ENCODE data around the gene PCCA.
"Not testable (repeated sequence)": the region's sequence is repeated elsewhere in the genome, so short reads cannot be mapped to it uniquely, and the experiment has no call there.

The PCCA gene

DNA sequence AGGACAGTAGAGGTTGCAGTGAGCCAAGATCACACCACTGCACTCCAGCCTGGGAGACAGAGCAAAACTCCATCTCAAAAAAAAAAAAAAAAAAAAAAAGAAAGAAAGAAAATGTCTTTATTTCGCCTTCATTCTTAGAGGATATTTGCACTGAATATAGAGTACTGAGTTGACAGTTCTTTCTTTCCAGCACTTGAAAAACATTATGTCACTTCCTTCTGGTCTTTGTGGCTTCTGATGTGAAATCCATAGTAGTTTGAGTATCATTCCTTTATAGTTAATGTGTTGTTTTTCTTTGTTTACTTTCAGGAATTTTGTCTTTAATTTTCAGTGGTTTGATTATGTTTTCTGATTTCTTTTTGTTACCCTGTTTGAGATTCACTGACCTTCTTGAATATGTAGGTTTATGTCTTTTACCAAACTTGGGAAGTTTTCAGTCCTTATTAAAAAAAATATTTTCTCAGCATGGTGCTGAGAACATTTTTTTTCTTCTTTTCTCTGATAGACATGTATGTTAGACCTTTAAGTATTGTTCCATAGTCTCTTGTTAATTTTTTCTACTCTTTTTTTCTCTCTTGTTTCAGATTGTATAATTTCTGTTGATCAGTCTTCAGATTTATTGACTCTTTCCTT, 50.1 kb downstream of the PCCA start:
- no peak for DNase-seq

DNA sequence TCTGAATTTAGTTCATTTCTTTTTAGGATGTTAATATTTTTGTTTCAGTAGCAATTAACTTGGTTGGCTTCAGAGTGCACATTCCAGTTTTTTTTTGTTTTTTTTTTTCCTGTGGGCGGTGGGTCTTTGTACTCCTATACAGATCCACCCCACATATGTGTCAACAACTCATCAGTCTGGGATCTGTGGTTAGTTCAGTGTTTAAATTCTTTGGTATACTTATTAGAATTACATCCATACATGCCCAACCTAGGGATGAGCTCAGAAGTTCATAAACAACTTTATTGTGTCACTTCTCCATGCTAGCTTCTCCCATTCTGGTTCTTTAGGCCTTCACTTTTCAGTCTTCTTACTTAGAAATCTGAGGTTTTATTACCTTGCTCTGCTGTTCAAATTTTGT, 50.9 kb downstream of the PCCA start:
- DNase-seq = no peak

DNA sequence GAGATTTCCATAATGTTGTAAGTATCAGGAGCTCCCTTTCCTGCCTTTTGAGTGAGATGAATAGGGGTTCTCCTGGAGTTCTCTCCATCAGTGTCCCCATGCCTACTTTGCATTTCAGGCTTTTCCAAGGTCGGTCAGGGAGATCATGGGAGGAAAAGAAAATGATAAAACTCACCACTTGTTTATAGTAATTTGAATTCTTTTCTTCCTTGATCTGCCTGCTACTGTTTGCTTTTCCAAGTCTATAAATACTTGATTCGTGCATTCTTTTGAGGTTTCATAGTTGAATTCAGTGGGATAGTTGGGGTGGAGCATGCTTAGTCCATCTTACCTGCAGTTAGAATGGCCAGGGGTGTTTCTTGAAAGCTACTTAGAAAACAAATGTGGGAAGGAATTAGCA, 51.5 kb downstream of the PCCA start:
- DNase-seq = no peak

DNA sequence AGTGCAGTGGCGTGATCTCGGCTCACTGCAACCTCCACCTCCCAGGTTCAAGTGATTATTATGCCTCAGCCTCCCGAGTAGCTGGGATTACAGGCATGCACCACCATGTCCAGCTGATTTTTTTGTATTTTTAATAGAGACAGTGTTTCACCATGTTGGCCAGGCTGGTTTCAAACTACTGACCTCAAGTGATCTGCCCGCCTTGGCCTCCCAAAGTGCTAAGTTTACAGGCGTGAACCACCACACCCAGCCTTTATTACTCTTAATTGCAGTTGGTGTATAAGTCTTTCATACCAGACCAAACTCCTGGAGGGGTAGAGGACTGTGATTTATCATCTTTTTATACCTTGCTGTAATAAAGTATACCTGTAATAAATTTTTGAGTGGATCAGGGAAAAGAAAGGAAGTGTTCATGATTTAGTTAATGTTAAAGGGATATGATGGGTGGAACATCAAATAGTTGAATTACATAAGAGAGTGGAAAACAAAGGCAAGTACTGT, 52.6 kb downstream of the PCCA start:
- DNase-seq = not testable (repeated sequence)

DNA sequence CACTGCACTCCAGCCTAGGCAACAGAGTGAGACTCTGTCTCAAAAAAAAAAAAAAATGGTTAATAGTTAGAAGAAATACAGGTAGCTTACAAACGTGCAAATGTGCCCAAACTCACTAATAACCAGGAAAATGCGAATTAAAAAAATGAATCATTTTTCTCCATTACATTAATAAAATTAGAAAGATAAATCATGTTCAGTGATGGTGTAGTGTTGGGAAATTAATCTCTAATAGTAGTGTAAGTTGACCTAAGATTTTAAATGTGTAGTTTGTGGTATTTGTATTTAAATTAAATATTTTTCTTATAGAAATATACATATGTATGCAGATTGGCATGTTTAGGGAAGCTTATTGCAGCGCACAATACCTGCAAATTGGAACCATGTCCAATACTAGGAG, 57.6 kb downstream of the PCCA start:
- no peak for DNase-seq

DNA sequence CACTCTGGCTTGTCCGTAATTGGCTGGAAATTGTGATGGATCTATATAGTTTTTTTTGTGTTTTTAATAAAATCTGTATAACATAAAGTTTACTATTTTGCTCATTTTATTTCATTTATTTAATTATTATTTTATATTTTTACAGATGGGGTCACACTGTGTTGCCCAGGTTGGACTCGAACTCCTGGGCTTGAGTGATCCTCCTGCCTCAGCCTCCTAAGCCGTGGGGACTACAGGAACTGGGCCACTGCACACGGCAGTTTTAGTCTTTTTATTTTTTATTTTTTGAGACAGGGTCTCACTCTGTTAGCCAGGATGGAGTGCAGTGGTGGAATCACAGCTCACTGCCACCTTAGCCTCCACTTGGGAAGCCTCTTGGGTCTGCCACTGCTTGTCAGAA, 58.9 kb downstream of the PCCA start:
- no peak for DNase-seq

DNA sequence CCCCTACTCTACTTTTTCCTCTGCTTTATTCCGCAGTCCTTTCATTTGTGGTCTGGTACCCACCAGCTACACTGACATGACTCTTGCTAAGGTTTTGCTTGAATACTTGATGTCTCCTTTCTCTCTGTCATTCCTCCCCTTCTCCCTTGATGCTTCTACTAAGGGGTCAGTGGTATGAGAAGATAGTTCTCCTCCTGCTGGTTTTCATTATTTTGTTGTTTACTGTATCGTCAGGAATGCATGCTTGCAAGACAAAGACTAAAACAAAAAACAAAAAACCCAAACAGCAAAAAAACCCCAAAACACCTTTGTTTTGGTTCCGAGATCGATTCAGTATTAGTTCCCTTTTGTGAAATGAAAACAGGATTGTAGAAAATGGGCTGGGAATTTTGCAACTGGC, 59.5 kb downstream of the PCCA start:
- DNase-seq = no peak

DNA sequence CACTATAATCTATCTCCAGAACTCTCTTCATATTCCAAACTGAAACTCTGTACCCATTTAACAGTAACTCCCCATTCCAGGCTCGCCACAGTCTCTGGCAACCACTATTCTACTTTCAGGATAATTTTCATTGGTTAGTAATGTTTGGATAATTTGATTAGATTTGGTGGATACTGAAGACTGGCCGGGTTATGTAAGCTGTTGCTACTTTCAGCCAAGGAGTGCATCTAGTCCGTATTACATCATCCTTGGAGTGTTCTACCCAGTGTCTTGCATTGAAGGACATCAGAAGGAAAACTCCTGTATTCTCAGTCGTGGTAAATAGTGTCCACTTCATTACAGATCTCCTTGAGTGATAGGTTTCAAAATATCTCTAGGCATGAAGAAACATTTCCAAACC, 60.5 kb downstream of the PCCA start:
- no peak for DNase-seq

DNA sequence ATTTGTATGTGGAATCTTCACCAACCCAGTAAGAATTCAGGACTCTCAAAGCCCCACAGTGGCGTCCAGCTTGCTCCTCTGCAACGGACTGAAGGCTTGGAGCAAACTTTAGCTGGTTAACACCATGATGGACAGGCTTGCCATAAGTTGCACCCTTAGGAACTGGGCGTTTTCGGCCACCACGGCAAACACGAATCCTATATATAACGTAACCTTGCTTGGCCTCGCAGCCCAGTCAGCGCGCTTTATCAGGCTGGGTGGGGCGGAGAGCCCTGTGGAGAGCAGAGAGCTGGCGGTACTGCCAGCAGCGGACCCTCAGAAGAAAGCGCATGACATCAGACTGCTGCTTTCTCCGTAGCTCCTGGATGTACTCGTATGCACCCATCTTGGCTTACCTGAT, 61.8 kb downstream of the PCCA start:
- not testable (repeated sequence) for DNase-seq

DNA sequence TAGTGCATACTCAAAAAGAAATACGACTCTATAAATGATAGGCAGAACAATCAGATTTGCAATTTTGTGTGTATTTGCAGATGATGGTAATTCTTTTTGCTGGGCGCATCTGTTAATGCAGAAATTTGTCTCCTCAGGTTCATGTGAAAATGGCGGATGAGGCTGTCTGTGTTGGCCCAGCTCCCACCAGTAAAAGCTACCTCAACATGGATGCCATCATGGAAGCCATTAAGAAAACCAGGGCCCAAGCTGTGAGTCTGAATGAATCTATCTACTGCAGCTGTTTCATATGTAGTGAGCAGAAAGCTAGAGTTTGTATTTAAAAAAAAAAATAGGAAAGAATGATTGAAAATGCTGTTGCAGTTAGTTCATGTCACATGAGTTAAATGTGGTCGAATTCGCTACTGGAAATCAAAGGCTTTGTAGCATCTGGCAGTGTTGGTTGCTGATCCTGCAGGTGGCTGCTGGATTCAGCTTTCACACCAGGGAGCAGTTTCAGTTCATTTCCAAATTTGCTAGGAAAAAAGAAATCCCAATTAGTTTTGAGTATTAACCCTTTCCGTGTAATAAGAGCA, 66.0 kb downstream of the PCCA start:
- no peak for DNase-seq

DNA sequence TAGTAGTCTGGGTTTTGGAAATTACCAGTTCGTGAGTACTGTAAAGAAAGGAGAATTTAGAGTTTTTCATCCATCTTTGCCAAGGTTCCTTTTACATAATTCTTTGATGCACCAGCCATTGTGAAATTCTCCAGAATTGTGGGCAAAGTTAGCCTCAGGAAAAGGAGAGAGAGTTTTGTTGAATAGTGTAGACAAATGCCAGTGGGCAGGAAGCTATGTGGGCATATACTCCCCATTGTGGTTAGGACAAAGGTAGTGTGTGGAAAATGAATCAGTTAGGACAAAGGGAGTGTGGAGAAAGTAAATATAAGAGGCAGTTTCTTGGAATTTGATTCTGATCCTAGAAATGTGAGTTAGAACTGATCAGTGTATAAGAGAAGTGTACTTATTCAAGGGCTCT, 67.9 kb downstream of the PCCA start:
- no peak for DNase-seq

DNA sequence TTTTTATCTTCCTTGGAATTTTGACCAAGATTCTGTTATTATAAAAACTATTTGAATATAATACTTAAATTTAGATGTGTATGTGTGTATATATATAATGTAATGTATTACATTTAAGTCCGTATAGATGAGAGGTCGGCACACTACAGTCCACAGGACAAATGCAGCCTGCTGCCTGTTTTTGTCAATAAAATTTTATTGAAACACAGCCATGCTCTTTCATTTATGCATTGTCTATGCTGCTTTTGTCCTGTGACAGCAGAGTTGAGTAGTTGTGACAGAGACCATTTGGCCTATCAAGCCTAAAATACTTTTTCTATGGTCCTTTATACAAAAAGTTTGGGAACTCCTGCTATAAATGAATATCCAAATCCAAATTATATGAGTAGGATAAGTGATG, 69.7 kb downstream of the PCCA start:
- DNase-seq = no peak

DNA sequence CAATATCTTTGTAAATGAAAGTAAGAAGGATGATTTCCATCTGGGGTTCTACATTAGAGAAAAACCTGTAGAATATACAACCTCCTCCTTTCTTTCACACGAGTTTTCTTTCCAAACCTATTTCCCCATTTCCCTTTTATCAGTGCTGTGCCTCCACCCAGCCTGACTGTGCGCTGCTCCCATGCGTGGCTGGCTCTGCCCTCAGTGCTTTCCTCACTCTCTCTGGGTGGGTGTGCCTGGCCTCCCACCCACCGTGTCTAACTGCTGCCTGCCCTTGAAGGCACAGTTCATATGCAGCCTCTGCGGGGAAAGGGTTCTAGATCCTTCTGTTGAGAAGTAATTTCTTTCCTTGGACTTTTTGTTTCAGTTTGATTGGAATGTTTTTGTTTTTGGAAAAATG, 70.7 kb downstream of the PCCA start:
- no peak for DNase-seq

DNA sequence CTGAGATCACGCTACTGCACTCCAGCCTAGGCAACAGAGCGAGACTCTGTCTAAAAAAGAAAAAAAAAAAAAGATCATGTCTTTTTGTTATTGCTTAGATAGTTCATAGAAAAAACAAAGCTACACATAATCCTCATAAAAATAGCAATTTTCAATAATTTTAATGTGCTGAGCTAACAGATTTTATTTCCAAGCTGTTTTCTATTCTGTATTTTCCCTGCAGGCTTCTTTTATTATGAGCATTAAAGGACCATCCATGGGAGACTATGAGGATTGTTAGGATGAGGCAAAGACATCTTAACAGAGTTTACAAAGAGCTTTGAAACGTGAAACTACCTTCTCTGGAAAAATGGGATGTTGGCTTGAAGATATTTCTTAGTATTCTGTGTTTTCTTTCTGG, 71.6 kb downstream of the PCCA start:
- no peak for DNase-seq

DNA sequence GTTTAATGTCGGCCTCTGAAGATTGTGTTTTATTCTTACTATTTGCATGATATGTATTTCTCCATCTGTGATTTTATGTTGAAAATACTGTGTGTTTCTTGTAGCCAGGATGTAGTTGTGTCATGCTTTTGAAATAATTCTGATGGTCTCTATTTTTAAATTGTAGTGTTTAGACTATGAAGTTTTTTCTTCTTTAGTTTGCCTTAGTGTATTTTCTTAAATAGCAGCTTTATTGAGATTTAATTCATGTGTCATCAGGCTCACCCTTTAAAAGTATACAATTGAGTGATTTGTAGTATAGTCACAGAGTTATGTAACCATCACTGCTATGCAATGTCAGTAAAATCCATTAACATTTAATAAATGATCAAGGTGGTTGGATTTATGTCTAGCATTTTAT, 74.5 kb downstream of the PCCA start:
- DNase-seq = no peak

DNA sequence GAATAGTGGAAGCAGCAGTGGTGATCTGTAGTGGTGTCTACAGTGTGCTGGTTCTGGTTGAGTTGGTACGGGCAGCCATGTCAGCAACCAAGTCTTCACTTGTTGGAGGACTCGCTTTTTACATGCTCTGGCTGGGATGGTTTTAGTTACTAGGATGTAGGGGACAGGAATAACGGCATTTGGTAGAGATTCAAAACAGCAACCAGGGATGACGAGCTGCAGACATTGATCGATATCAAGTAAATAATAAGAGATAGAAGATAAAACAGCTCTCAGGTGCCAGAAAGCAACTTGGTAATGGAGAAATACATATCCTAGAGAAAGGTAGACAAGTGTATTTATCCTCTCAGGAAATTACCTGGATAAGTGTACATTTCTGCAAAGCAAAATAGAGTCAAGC, 84.3 kb downstream of the PCCA start:
- no peak for DNase-seq

DNA sequence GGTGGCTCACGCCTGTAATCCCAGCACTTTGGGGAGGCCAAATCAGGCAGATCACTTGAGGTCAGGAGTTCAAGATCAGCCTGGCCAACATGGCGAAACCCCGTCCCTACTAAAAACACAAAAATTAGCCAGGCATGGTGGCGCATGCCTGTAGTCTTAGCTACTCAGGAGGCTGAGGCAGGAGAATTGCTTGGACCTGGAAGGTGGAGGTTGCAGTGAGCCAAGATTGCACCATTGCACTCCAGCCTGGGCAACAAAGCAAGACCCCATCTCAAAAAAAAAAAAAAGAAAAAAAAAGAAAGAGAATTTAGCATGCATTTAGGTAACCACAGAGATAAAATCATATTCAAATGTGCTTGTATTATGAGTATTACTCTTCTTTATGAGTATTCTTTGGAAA, 85.6 kb downstream of the PCCA start:
- not testable (repeated sequence) for DNase-seq

DNA sequence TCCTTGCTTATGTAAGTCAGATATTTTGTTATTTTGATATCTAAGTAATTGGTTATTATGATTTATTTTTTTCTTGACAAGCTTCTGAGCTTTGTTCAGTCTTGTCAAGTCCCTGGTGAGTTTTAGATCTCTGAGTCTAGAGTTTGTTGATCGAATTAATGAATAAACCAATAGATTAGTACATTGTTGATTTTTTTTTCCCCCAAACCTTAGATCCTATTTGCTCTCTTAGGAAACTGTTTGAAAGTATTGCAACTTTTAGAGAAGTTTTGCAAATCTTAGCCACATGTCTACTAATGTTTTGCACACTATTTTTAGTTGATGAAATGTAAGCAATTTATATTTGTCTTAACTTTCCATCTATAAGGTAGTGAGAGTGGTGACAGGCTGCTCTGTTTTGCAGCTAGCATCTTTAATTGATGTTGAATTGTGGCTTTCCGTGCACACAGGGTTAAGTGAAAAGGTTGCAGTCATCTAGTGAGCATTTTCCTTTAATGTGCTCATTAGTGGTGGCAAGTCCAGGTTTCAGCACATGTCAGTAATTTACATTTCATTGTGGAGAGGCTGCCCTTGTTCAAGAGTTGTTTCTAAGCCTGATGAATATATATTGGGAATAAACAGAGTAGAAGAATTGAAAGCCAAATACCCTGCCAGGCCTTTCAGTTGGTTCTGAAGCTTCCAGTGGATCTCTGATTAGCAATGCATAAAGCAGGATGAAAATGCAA, 86.3 kb downstream of the PCCA start:
- no peak for DNase-seq

DNA sequence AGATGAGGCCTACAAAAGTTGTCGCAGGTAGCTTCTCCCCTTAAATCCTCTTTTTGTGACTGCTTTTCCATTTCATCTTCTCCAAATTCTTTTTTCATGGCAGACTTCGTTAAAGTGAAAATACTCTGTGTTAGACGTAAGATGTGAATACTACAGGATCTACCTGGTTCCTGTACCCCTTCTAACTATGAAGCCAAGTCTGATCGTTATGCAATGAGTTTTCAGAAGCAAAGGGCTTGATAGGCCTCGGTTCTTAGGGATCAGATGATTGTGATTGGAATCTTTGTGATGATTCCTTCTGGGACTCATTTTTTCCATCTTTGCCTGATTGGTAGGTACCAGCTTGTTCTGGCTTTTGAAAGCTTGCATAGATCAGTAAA, 86.9 kb downstream of the PCCA start:
- no peak for DNase-seq

DNA sequence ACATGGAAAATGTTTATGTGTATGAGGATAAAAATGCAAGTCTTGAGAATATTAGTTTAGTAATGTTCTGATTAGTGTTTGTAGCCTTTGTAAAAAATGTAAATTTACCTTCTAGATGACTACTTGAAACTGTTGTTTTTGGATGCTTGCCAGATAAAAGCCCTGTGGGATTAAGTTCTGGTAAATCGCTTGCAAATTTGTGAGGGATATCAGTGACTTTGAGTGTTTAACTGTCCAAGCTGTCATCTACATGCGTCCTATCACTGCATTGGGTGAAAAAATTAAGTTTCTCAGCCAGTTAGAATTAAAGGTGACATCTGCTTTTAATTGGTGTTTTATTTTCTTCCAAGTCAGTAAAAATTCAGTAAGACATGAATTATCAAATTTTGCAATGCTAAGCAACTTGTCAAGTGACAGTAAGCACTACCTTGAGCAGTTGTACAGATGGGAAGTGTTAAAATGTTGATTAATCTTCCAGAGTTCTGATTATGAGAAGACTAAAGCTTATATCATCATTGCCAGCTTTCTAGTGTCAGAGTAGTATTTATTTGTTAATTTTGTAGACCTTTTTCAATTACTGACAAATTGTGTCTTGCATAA, 88.0 kb downstream of the PCCA start:
- no peak for DNase-seq

DNA sequence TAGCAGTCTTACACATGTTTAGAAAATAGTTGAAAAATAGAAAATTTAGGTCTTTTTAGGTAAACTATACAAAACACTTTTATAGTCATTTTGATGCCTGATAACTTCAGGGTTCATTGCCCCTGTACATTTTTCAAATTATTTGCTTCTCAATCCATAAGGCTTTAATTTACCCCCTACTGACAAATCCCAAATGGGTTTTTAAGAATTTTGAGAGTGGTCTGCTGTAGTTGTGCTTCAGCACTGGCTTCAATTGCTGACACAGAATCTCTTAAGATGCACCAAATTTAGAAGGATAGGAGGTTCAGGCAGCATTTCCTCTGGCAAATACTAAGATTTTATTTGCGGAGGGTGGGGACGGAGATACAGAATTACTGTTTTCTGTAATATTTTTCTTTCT, 89.4 kb downstream of the PCCA start:
- no peak for DNase-seq

DNA sequence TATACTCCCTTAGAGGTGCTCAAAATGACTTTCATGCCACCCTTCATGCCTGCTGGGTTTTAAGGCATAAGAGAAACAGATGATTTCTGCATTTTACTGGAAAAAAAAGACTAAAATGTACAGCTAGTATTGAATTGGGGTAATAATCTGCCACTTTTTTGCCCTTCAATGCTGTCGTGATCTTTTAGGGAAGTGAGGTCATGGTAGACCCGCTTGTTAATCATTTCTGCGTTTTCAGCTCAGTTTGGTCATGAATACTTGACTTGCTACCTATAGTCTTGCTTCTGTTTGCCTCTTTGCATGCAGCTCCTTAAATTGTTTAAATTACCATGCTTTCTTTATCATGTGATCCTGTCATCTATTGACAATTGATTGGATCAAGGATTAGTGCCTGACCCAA, 90.4 kb downstream of the PCCA start:
- DNase-seq = no peak
